ENCODE data around the gene PIK3CB. TPM values are rescaled to one million over a fixed set of nuclear protein-coding genes. Genes with fewer than 3 reads are reported as not detected.
"Not testable (repeated sequence)": the region's sequence is repeated elsewhere in the genome, so short reads cannot be mapped to it uniquely, and the experiment has no call there.

The PIK3CB gene
- total RNA-seq, 1 donor from 2014 or later: 14.4 TPM

- no peaks in the 10 kb centered on the region for H3K4me1 Mint-ChIP-seq
- H3K4me3 Mint-ChIP-seq: no peak overlapping the region
- peaks cover 3% of the 10 kb centered on the region for H3K36me3 Mint-ChIP-seq (ENCODE audit: low read depth)
- H3K27me3 Mint-ChIP-seq (ENCODE audit: low read depth): no peaks in the 10 kb centered on the region
- H3K9me3 Mint-ChIP-seq: no peaks in the 10 kb centered on the region
- H3K27ac Mint-ChIP-seq (ENCODE audit: unreplicated experiment): no peak overlapping the region
- TF ChIP-seq CTCF (conservative IDR thresholded peaks at IDR 0.05): no peak
- DNase-seq (ENCODE audit: low read depth, low spot score): no peak
Measured at GRCh38 chr3:138682648-138683047, 152.1 kb downstream of the PIK3CB start.

GRCh38 chr3:138681463-138682220 is 153.1 kb downstream of the PIK3CB start:
- peaks cover 8% of the 10 kb centered on the region for H3K36me3 Mint-ChIP-seq (ENCODE audit: low read depth)
- H3K27ac Mint-ChIP-seq (ENCODE audit: unreplicated experiment): no peak overlapping the region
- no peak for TF ChIP-seq CTCF (conservative IDR thresholded peaks at IDR 0.05)
- no peak overlapping the region for H3K4me3 Mint-ChIP-seq
- H3K4me1 Mint-ChIP-seq: no peaks in the 10 kb centered on the region
- no peak for DNase-seq (ENCODE audit: low read depth, low spot score)
- no peaks in the 10 kb centered on the region for H3K9me3 Mint-ChIP-seq
- H3K27me3 Mint-ChIP-seq (ENCODE audit: low read depth): no peaks in the 10 kb centered on the region

GRCh38 chr3:138680974-138681373 is 153.8 kb downstream of the PIK3CB start:
- not testable (repeated sequence) for H3K27ac Mint-ChIP-seq (ENCODE audit: unreplicated experiment); H3K4me3 Mint-ChIP-seq; H3K27me3 Mint-ChIP-seq (ENCODE audit: low read depth); H3K4me1 Mint-ChIP-seq; DNase-seq (ENCODE audit: low read depth, low spot score); H3K9me3 Mint-ChIP-seq
- peaks cover 11% of the 10 kb centered on the region for H3K36me3 Mint-ChIP-seq (ENCODE audit: low read depth)

- H3K36me3 Mint-ChIP-seq (ENCODE audit: low read depth): peaks cover 27% of the 10 kb centered on the region
- H3K27ac Mint-ChIP-seq (ENCODE audit: unreplicated experiment): no peak overlapping the region
- no peaks in the 10 kb centered on the region for H3K27me3 Mint-ChIP-seq (ENCODE audit: low read depth)
- peaks cover 4% of the 10 kb centered on the region for H3K4me1 Mint-ChIP-seq
- no peak overlapping the region for H3K4me3 Mint-ChIP-seq
- TF ChIP-seq CTCF (conservative IDR thresholded peaks at IDR 0.05): no peak
- H3K9me3 Mint-ChIP-seq: peaks cover 6% of the 10 kb centered on the region
- no peak for DNase-seq (ENCODE audit: low read depth, low spot score)
Measured at GRCh38 chr3:138678874-138679392, 155.8 kb downstream of the PIK3CB start.

- H3K27me3 Mint-ChIP-seq (ENCODE audit: low read depth): no peaks in the 10 kb centered on the region
- no peak overlapping the region for H3K27ac Mint-ChIP-seq (ENCODE audit: unreplicated experiment)
- H3K36me3 Mint-ChIP-seq (ENCODE audit: low read depth): peaks cover 33% of the 10 kb centered on the region
- H3K4me1 Mint-ChIP-seq: peaks cover 13% of the 10 kb centered on the region
- peaks cover 6% of the 10 kb centered on the region for H3K9me3 Mint-ChIP-seq
- no peak for DNase-seq (ENCODE audit: low read depth, low spot score)
- H3K4me3 Mint-ChIP-seq: no peak overlapping the region
- TF ChIP-seq CTCF (conservative IDR thresholded peaks at IDR 0.05): no peak
Measured at GRCh38 chr3:138678086-138678485, 156.6 kb downstream of the PIK3CB start.

- Mint-ChIP-seq H3K4me3 (no peak overlapping the region), H3K27me3 (ENCODE audit: low read depth) (no peaks in the 10 kb centered on the region), H3K4me1 (peaks cover 29% of the 10 kb centered on the region), H3K9me3 (peaks cover 6% of the 10 kb centered on the region), H3K27ac (ENCODE audit: unreplicated experiment) (no peak overlapping the region), H3K36me3 (ENCODE audit: low read depth) (peaks cover 32% of the 10 kb centered on the region)
- no peak for DNase-seq (ENCODE audit: low read depth, low spot score)
- TF ChIP-seq CTCF (conservative IDR thresholded peaks at IDR 0.05): no peak
Measured at GRCh38 chr3:138675393-138675792, 159.3 kb downstream of the PIK3CB start.

Measured in neural crest cell (in vitro differentiated cells).